GM23248 (cell line): ENCODE measurements around the gene GRIK3.

Experiments
- EZH2 ChIP-seq: fragments of 200-600 bp; sonication (generic); IDR thresholded peaks from 2 replicates; pipeline ENCODE4 v1.6.1; 2018; ENCODE audit warnings: antibody characterized with exemption, mild to moderate bottlenecking; ENCODE audit not compliant: insufficient read depth, poor library complexity, severe bottlenecking
- EZH2phosphoT487 ChIP-seq: fragments of 200-600 bp; sonication (generic); IDR thresholded peaks from 2 replicates; pipeline ENCODE4 v1.6.1; 2018; ENCODE audit warnings: antibody characterized with exemption, moderate library complexity, mild to moderate bottlenecking, low read depth; ENCODE audit not compliant: insufficient read depth

- TF ChIP-seq EZH2phosphoT487 (no peak), EZH2 (no peak)
Observed at GRCh38 chr1:36879613-36880012, 154.7 kb downstream of the GRIK3 start.
